Breast epithelium (tissue), 3 donors: Measurements from ENCODE around the gene BIK.

Experiments used
- CTCF ChIP-seq, 3 donors: fragments of 450-650 bp; IDR thresholded peaks; one replicate each; pipeline ENCODE4 v1.5.1; 2016 to 2017; ENCODE audit warnings: antibody characterized with exemption in 3 of 3, mild to moderate bottlenecking in 3 of 3, moderate library complexity in 3 of 3
- POLR2AphosphoS5 ChIP-seq, 3 donors: sonication (generic); formaldehyde crosslinking; IDR thresholded peaks; one replicate each; pipeline ENCODE4 v1.6.1; 2017; ENCODE audit warnings: antibody characterized with exemption in 3 of 3

DNA sequence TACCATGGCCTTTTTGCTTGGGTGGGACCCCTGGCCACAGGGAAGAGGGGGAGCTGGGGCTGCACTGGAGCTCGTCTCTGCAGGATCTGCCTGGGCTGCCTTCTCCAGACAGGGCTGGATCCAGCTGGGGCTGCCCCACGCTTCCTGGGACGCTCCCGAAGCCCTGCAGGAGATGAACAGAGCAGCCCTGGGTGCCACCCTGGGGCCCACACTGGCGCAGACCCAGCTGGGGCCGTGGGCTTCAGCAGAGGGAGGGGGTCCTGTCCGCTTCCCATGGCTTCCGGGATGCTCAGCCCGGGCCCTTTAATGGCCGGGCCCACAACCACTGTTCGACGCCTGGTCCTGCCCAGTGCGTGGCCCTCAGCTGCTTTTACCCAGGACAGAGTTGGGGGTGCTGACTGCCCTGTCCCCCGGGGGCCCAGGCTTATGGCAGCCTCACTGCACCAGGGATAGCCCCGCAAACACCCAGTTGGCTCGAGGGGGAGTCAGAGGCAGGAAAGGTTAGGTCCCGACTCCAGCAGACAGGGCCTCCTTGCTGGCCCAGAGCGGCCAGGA, 52.8 kb downstream of the BIK start:
- TF ChIP-seq CTCF (IDR thresholded peaks at IDR 0.05) = no peak
- TF ChIP-seq POLR2AphosphoS5 (IDR thresholded peaks at IDR 0.05) = no peak
